Measurements from ENCODE around the gene RCBTB2.

DNA sequence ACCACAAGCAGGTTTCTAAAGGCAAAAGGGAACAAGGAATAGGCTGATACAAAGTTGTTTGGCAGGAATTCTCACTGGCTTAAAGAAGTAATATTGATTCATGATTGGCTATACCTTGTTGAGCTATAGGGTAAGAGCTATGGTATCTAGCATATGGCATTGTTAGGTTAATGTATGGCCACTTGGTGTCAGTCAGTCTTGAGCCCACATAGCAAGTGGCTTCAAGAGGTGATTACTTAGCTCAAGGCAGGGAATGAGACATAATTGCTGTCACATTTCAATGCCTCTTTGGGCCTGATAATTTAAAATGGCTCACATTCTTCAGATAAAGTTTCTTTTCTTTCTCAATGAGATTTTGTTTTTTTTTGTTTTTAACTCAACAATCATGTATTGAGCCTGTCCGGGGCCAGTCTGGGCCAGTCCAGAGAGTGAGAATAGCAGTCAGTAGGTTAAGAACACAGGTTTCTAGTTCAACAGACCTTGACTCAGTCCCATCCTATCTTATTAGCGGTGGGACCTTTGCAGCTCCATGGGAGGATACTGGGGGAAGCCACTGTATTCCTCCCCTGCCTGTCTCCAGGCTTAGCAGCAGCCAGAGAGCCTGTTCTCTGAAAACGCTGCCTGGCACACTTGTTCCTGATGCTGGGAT lies 45.8 kb upstream of the RCBTB2 start:
- TF ChIP-seq, protein P1, sequence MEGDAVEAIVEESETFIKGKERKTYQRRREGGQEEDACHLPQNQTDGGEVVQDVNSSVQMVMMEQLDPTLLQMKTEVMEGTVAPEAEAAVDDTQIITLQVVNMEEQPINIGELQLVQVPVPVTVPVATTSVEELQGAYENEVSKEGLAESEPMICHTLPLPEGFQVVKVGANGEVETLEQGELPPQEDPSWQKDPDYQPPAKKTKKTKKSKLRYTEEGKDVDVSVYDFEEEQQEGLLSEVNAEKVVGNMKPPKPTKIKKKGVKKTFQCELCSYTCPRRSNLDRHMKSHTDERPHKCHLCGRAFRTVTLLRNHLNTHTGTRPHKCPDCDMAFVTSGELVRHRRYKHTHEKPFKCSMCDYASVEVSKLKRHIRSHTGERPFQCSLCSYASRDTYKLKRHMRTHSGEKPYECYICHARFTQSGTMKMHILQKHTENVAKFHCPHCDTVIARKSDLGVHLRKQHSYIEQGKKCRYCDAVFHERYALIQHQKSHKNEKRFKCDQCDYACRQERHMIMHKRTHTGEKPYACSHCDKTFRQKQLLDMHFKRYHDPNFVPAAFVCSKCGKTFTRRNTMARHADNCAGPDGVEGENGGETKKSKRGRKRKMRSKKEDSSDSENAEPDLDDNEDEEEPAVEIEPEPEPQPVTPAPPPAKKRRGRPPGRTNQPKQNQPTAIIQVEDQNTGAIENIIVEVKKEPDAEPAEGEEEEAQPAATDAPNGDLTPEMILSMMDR (IDR thresholded peaks at IDR 0.05): no peak
- no peak for TF ChIP-seq POLR2A (IDR thresholded peaks at IDR 0.05)
